ENCODE results near the gene FARS2. TPM values are rescaled to one million over a fixed set of nuclear protein-coding genes. Genes with fewer than 3 reads are reported as not detected.

The FARS2 gene
- total RNA-seq, 1 experiment from 2014 or later = 13.8 TPM

GRCh38 chr6:5468586-5468985, 207.3 kb downstream of the FARS2 start:
- Histone ChIP-seq H2AFZ (ENCODE audit: low read depth, low read length, poor library complexity, severe bottlenecking) (no peak overlapping the region), H3K27me3 (ENCODE audit: insufficient read depth, low read length) (no peaks in the 10 kb centered on the region), H3K4me1 (ENCODE audit: control insufficient read depth in 1 of 2, insufficient read depth in 2 of 2, low read length in 2 of 2) (no peaks in the 10 kb centered on the region), H3K4me2 (ENCODE audit: low read length) (no peak overlapping the region), H3K27ac (ENCODE audit: low read depth, low read length) (no peak overlapping the region), H4K20me1 (ENCODE audit: insufficient read depth) (no peaks in the 10 kb centered on the region), H3K9ac (ENCODE audit: low read length) (no peak overlapping the region), H3K4me3 (replicated peaks in 1 of 2; ENCODE audit: low read depth in 1 of 2, low read length in 2 of 2) (no peak overlapping the region), H3K36me3 (ENCODE audit: control insufficient read depth in 1 of 2, insufficient read depth in 2 of 2, low read length in 2 of 2) (no peaks in the 10 kb centered on the region), H3K79me2 (ENCODE audit: insufficient read depth, low read length) (no peaks in the 10 kb centered on the region), H3K9me3 (ENCODE audit: control insufficient read depth in 1 of 2, insufficient read depth in 1 of 2, low read depth in 1 of 2, low read length in 2 of 2) (no peaks in the 10 kb centered on the region), H3K9me2 (ENCODE audit: insufficient read depth) (no peaks in the 10 kb centered on the region)
- intact Hi-C loops (cut with micrococcal nuclease) = no loop called here
- TF ChIP-seq CEBPB (IDR thresholded peaks at IDR 0.05; ENCODE audit: low read depth) (no peak), POLR2A (IDR thresholded peaks at IDR 0.05; ENCODE audit: borderline replicate concordance, extremely low read depth, insufficient read depth, insufficient read length) (no peak)
- BruUV-seq (replicated peaks) = no TSS peak
- no peak for ATAC-seq
- CTCF ChIA-PET = no interaction called here
- DNase-seq (ENCODE audit: low read depth, low spot score) = no peak
- POLR2A ChIA-PET = no interaction called here
- RAD21 ChIA-PET (ENCODE audit: low non-redundant PET in 1 of 2, low total read pairs in 2 of 2, uncharacterized antibody in 2 of 2, unreplicated experiment in 2 of 2) = no interaction called here

- H3K27ac ChIP-seq (ENCODE audit: low read depth, low read length) = no peak overlapping the region
- H3K9ac ChIP-seq (ENCODE audit: low read length) = no peak overlapping the region
- H3K9me3 ChIP-seq (ENCODE audit: control insufficient read depth in 1 of 2, insufficient read depth in 1 of 2, low read depth in 1 of 2, low read length in 2 of 2) = no peaks in the 10 kb centered on the region
- ATAC-seq = no peak
- CTCF ChIA-PET = no interaction called here
- TF ChIP-seq JUND (IDR thresholded peaks at IDR 0.05) = no peak
- no peak for TF ChIP-seq ELF1 (IDR thresholded peaks at IDR 0.05; ENCODE audit: borderline replicate concordance, low read depth)
- no peak for TF ChIP-seq FOSL1 (IDR thresholded peaks at IDR 0.05; ENCODE audit: low read depth)
- no peak for TF ChIP-seq TCF7L2 (IDR thresholded peaks at IDR 0.05; ENCODE audit: borderline replicate concordance, extremely low read depth, insufficient read depth, insufficient read length)
- no peak for TF ChIP-seq POLR2AphosphoS5 (IDR thresholded peaks at IDR 0.05; ENCODE audit: low read depth, low read length)
- no peak for TF ChIP-seq CEBPB (IDR thresholded peaks at IDR 0.05; ENCODE audit: low read depth)
- no peak for TF ChIP-seq SRF (IDR thresholded peaks at IDR 0.05; ENCODE audit: low read depth)
- intact Hi-C loops (cut with micrococcal nuclease) = no loop called here
- no peak overlapping the region for H3K4me3 ChIP-seq (replicated peaks in 1 of 2; ENCODE audit: low read depth in 1 of 2, low read length in 2 of 2)
- no peaks in the 10 kb centered on the region for H3K36me3 ChIP-seq (ENCODE audit: control insufficient read depth in 1 of 2, insufficient read depth in 2 of 2, low read length in 2 of 2)
- H3K79me2 ChIP-seq (ENCODE audit: insufficient read depth, low read length) = no peaks in the 10 kb centered on the region
- no peaks in the 10 kb centered on the region for H3K4me1 ChIP-seq (ENCODE audit: control insufficient read depth in 1 of 2, insufficient read depth in 2 of 2, low read length in 2 of 2)
- no peaks in the 10 kb centered on the region for H3K9me2 ChIP-seq (ENCODE audit: insufficient read depth)
- DNase-seq (ENCODE audit: low read depth, low spot score) = no peak
- no peaks in the 10 kb centered on the region for H3K27me3 ChIP-seq (ENCODE audit: insufficient read depth, low read length)
- POLR2A ChIA-PET = no interaction called here
- BruUV-seq (replicated peaks) = no TSS peak
- RAD21 ChIA-PET (ENCODE audit: low non-redundant PET in 1 of 2, low total read pairs in 2 of 2, uncharacterized antibody in 2 of 2, unreplicated experiment in 2 of 2) = no interaction called here
- no peaks in the 10 kb centered on the region for H4K20me1 ChIP-seq (ENCODE audit: insufficient read depth)
- H3K4me2 ChIP-seq (ENCODE audit: low read length) = no peak overlapping the region
- no peak overlapping the region for H2AFZ ChIP-seq (ENCODE audit: low read depth, low read length, poor library complexity, severe bottlenecking)
Observed at GRCh38 chr6:5469101-5469846, 208.0 kb downstream of the FARS2 start.

Measured in HCT116 (cell line).